ENCODE data around the gene PCED1A.

The PCED1A gene

DNA sequence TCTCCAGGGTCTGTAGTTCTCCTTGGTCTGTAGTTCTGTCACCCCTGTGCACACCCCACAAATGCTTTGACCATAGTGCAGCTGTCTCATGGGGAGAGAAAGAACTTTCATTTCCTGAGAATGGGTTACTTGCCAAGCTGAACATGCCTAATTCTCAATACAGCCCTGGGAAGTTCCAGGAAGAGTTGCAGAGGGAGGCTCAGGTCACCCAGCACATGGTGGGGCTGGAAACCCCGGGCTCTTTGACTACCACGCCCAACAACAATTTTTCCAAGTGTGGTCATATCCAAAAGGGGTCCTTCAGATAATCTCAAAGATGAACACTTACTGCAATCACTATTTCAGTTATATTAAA, 30.6 kb upstream of the PCED1A start:
- Mint-ChIP-seq H3K4me1 (peaks cover 38% of the 10 kb centered on the region), H3K36me3 (ENCODE audit: low read depth) (peaks cover 5% of the 10 kb centered on the region), H3K27me3 (ENCODE audit: low read depth) (peaks cover 21% of the 10 kb centered on the region), H3K27ac (peak overlapping the region in 1 of 3 experiments; percentile 47), H3K4me3 (peak overlapping the region; percentile 44 to 63 (median 63)), H3K9me3 (no peaks in the 10 kb centered on the region)
- TF ChIP-seq, protein P1, sequence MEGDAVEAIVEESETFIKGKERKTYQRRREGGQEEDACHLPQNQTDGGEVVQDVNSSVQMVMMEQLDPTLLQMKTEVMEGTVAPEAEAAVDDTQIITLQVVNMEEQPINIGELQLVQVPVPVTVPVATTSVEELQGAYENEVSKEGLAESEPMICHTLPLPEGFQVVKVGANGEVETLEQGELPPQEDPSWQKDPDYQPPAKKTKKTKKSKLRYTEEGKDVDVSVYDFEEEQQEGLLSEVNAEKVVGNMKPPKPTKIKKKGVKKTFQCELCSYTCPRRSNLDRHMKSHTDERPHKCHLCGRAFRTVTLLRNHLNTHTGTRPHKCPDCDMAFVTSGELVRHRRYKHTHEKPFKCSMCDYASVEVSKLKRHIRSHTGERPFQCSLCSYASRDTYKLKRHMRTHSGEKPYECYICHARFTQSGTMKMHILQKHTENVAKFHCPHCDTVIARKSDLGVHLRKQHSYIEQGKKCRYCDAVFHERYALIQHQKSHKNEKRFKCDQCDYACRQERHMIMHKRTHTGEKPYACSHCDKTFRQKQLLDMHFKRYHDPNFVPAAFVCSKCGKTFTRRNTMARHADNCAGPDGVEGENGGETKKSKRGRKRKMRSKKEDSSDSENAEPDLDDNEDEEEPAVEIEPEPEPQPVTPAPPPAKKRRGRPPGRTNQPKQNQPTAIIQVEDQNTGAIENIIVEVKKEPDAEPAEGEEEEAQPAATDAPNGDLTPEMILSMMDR (IDR thresholded peaks at IDR 0.05; ENCODE audit: unreplicated experiment in 3 of 3) = no peak

DNA sequence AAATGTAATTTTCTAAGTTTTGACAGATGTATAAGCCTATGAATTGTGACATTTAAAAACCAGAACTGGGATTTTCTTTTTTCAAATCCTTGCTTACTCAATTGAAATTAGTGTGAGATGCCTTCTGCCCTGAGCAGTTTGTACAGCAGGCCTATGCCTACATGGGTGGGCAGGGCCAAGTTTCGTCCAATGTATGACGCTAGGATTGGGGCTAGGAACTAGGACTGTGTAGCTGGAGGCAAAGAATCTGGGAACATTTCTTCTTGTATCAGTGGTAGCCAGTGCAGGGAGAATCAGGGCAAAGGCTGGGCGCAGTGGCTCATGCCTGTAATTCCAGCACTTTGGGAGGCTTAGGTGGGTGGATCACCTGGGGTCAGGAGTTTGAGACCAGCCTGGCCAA, 28.9 kb upstream of the PCED1A start:
- peaks cover 21% of the 10 kb centered on the region for H3K27me3 Mint-ChIP-seq (ENCODE audit: low read depth)
- TF ChIP-seq, protein P1 (IDR thresholded peaks at IDR 0.05; ENCODE audit: unreplicated experiment in 3 of 3) = no peak
- H3K4me3 Mint-ChIP-seq = no peak overlapping the region
- peaks cover 8% of the 10 kb centered on the region for H3K36me3 Mint-ChIP-seq (ENCODE audit: low read depth)
- H3K9me3 Mint-ChIP-seq = no peaks in the 10 kb centered on the region
- no peak overlapping the region for H3K27ac Mint-ChIP-seq
- peaks cover 23% of the 10 kb centered on the region for H3K4me1 Mint-ChIP-seq

GRCh38 chr20:2867081-2867864, 26.8 kb upstream of the PCED1A start:
- H3K36me3 Mint-ChIP-seq (ENCODE audit: low read depth) = peaks cover 8% of the 10 kb centered on the region
- peaks cover 14% of the 10 kb centered on the region for H3K27me3 Mint-ChIP-seq (ENCODE audit: low read depth)
- TF ChIP-seq, protein P1 (IDR thresholded peaks at IDR 0.05; ENCODE audit: unreplicated experiment in 3 of 3) = no peak
- no peak overlapping the region for H3K4me3 Mint-ChIP-seq
- peaks cover 17% of the 10 kb centered on the region for H3K4me1 Mint-ChIP-seq
- H3K9me3 Mint-ChIP-seq = no peaks in the 10 kb centered on the region
- H3K27ac Mint-ChIP-seq = no peak overlapping the region

DNA sequence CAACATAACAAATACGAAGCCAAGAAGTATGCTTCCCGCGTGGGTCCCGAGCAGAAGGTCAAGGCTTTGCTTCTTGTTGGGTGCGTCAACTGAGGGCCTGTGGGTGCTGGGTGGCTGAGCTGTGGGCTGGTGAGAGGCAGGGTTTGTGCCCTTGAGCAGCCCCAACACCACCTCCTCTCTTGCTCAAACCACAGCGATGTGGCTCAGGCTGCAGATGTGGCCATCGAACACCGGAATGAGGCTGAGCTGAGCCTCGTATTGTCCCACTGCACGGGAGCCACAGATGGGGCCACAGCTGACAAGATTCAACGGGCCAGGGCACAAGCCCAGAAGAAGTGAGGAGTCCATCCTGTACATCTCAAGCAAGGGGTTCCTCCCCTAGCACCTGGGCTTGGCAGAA, 25.8 kb upstream of the PCED1A start:
- Mint-ChIP-seq H3K27ac (no peak overlapping the region), H3K4me1 (peaks cover 11% of the 10 kb centered on the region), H3K4me3 (no peak overlapping the region), H3K9me3 (no peaks in the 10 kb centered on the region), H3K36me3 (ENCODE audit: low read depth) (peaks cover 10% of the 10 kb centered on the region), H3K27me3 (ENCODE audit: low read depth) (peaks cover 7% of the 10 kb centered on the region)
- TF ChIP-seq, protein P1 (IDR thresholded peaks at IDR 0.05; ENCODE audit: unreplicated experiment in 3 of 3) = no peak

DNA sequence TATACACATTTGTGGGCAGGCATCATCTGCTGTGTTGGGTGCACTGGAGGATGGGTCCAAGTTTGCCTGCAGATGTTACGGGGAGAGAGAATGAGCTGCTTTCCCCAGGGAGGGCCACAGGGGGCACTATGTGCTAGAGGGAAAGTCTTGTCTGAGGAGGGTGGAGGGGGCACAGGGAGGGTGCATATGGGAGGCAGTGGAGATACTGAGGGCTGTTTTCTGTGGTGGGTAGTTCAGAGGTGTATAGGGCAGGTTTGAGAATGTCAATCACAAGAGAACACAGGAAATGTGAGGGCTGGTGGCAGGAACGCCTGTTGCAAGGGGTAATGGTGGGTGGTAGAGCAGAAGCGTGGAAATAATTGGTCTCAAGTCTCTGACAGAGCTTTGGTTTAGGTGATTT, 25.2 kb upstream of the PCED1A start:
- Mint-ChIP-seq H3K27me3 (ENCODE audit: low read depth) (peaks cover 1% of the 10 kb centered on the region), H3K36me3 (ENCODE audit: low read depth) (peaks cover 14% of the 10 kb centered on the region), H3K9me3 (no peaks in the 10 kb centered on the region), H3K4me1 (peaks cover 5% of the 10 kb centered on the region), H3K27ac (no peak overlapping the region), H3K4me3 (no peak overlapping the region)
- TF ChIP-seq, protein P1 (IDR thresholded peaks at IDR 0.05; ENCODE audit: unreplicated experiment in 3 of 3) = no peak

DNA sequence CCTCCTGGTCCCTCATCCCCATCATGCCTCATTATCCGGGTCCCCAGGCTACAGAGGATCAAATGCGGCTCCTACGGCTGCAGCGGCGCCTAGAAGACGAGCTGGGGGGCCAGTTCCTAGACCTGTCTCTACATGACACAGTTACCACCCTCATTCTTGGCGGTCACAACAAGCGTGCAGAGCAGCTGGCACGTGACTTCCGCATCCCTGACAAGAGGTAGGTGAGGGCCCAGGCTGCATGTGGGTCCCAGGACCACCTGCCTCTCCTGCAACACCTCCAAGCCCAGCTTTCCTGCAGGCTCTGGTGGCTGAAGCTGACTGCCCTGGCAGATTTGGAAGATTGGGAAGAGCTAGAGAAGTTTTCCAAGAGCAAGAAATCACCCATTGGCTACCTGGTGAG, 24.6 kb upstream of the PCED1A start:
- Mint-ChIP-seq H3K36me3 (ENCODE audit: low read depth) (peaks cover 14% of the 10 kb centered on the region), H3K27ac (no peak overlapping the region), H3K27me3 (ENCODE audit: low read depth) (no peaks in the 10 kb centered on the region), H3K4me3 (no peak overlapping the region), H3K9me3 (no peaks in the 10 kb centered on the region), H3K4me1 (no peaks in the 10 kb centered on the region)
- TF ChIP-seq, protein P1 (IDR thresholded peaks at IDR 0.05; ENCODE audit: unreplicated experiment in 3 of 3) = no peak
